Gastrocnemius medialis (tissue), 4 donors: Measurements from ENCODE around the gene CBX5.
A peak's percentile ranks its signal among the peaks of the same experiment; 100 is the strongest.

ENCODE experiments used
- CTCF ChIP-seq, 5 experiments: fragments of 450-650 bp in 3 of 5; fragments of 200-600 bp in 2 of 5; sonication (generic) in 2 of 5; IDR thresholded peaks in 4 of 5; conservative IDR thresholded peaks in 1 of 5; 1 replicate in 4 of 5; 2 replicates in 1 of 5; pipeline ENCODE4 v1.5.1; 2016 to 2019; ENCODE audit warnings: antibody characterized with exemption in 5 of 5, mild to moderate bottlenecking in 3 of 5, moderate library complexity in 3 of 5
- POLR2A ChIP-seq, 2 donors: fragments of 450-650 bp; IDR thresholded peaks; one replicate each; pipeline ENCODE4 v1.6.1; 2017; ENCODE audit warnings: antibody characterized with exemption in 2 of 2, mild to moderate bottlenecking in 2 of 2, moderate library complexity in 2 of 2

GRCh38 chr12:54201001-54201794 lies 78.7 kb downstream of the CBX5 start:
- TF ChIP-seq CTCF (IDR thresholded peaks at IDR 0.05 in 4 of 5, conservative IDR thresholded peaks at IDR 0.05 in 1 of 5) (peak; percentile 97 to 100 (median 98)), POLR2A (IDR thresholded peaks at IDR 0.05) (no peak)
